ENCODE results near the gene MT1A.

DNA sequence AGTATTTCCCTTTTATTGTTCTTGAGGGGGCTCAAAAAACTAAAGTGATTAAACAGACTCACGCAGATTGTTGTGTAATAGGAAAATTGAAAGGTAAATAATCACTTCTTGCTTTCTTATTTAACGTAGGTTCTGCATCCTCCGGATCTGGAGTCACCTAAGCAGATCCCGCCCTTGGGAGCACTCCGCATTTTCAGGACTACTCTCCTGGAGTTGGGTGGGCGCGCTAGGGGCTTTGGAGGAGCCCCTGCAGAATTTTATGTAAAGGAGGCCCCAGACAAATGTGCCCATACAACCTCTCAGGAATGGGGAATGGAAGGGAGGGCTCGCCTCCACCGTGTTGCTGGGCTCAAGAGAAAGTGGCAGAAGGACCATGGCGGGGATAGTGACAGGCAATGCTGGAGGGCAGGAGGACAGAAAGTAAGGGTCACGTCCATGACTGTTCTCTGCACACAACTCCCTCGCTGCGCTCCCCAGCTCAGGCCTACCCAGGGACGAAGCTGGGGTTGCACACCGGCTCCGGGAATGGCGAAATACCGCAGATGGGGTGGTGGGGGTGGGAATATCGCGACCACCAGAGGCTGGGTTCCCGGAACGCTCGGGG, 21.8 kb upstream of the MT1A start:
- no peak for TF ChIP-seq EP300 (IDR thresholded peaks at IDR 0.05)
- TF ChIP-seq, protein P1, sequence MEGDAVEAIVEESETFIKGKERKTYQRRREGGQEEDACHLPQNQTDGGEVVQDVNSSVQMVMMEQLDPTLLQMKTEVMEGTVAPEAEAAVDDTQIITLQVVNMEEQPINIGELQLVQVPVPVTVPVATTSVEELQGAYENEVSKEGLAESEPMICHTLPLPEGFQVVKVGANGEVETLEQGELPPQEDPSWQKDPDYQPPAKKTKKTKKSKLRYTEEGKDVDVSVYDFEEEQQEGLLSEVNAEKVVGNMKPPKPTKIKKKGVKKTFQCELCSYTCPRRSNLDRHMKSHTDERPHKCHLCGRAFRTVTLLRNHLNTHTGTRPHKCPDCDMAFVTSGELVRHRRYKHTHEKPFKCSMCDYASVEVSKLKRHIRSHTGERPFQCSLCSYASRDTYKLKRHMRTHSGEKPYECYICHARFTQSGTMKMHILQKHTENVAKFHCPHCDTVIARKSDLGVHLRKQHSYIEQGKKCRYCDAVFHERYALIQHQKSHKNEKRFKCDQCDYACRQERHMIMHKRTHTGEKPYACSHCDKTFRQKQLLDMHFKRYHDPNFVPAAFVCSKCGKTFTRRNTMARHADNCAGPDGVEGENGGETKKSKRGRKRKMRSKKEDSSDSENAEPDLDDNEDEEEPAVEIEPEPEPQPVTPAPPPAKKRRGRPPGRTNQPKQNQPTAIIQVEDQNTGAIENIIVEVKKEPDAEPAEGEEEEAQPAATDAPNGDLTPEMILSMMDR (IDR thresholded peaks at IDR 0.05) = no peak
- TF ChIP-seq POLR2AphosphoS5 (IDR thresholded peaks at IDR 0.05) = no peak
- TF ChIP-seq POLR2A (IDR thresholded peaks at IDR 0.05) = no peak
